Stimulated activated naive CD8-positive, alpha-beta T cell treated with anti-CD3 and anti-CD28 coated beads, Interleukin-15, Interleukin-2, amounts not matched to agents 100 U/mL and 50 U/mL, for 24 hours (primary cell): Measurements from ENCODE around the gene TNFRSF1A.
A peak's percentile ranks its signal among the peaks of the same experiment; 100 is the strongest.

Experiments used
- ATAC-seq: fragments of 150-1000 bp; cut with Tn5 transposase; one replicate; pipeline ENCODE4 v1.10.0; 2021
- DNase-seq: peaks from one replicate; pipeline ENCODE4 v3.0.0; 2021

Gene TNFRSF1A

GRCh38 chr12:6374028-6374785 lies 32.3 kb upstream of the TNFRSF1A start:
- ATAC-seq (no peak), DNase-seq (no peak)

GRCh38 chr12:6373022-6373787 lies 31.3 kb upstream of the TNFRSF1A start:
- ATAC-seq (no peak), DNase-seq (no peak)

- ATAC-seq: no peak
- no peak for DNase-seq
Observed at GRCh38 chr12:6372403-6373003, 30.6 kb upstream of the TNFRSF1A start.

GRCh38 chr12:6370994-6371754 lies 29.3 kb upstream of the TNFRSF1A start:
- ATAC-seq: no peak
- no peak for DNase-seq

- ATAC-seq (no peak), DNase-seq (no peak)
Observed at GRCh38 chr12:6370576-6370935, 28.7 kb upstream of the TNFRSF1A start.

- DNase-seq: no peak
- no peak for ATAC-seq
Observed at GRCh38 chr12:6369916-6370575, 28.2 kb upstream of the TNFRSF1A start.

GRCh38 chr12:6368906-6369525 lies 27.1 kb upstream of the TNFRSF1A start:
- no peak for DNase-seq
- ATAC-seq: no peak

GRCh38 chr12:6367969-6368892 lies 26.4 kb upstream of the TNFRSF1A start:
- DNase-seq: peak; percentile 39
- ATAC-seq: peak; percentile 25

GRCh38 chr12:6367065-6367968 lies 25.4 kb upstream of the TNFRSF1A start:
- ATAC-seq (peak; percentile 65), DNase-seq (peak; percentile 36)

- DNase-seq (no peak), ATAC-seq (no peak)
Observed at GRCh38 chr12:6364044-6364374, 22.1 kb upstream of the TNFRSF1A start.

GRCh38 chr12:6363330-6364043 lies 21.6 kb upstream of the TNFRSF1A start:
- DNase-seq: peak; percentile 79
- ATAC-seq: peak; percentile 75

GRCh38 chr12:6363010-6363329 lies 21.1 kb upstream of the TNFRSF1A start:
- ATAC-seq (no peak), DNase-seq (no peak)

- ATAC-seq (no peak), DNase-seq (no peak)
Observed at GRCh38 chr12:6362403-6362802, 20.5 kb upstream of the TNFRSF1A start.

GRCh38 chr12:6361834-6362233 lies 20.0 kb upstream of the TNFRSF1A start:
- ATAC-seq: no peak
- DNase-seq: no peak

GRCh38 chr12:6360578-6361490 lies 19.0 kb upstream of the TNFRSF1A start:
- peak; percentile 35 for ATAC-seq
- DNase-seq: no peak

GRCh38 chr12:6360080-6360571 lies 18.2 kb upstream of the TNFRSF1A start:
- DNase-seq: no peak
- no peak for ATAC-seq

GRCh38 chr12:6358881-6359280 lies 17.0 kb upstream of the TNFRSF1A start:
- DNase-seq (no peak), ATAC-seq (no peak)

- ATAC-seq (no peak), DNase-seq (no peak)
Observed at GRCh38 chr12:6356374-6356820, 14.5 kb upstream of the TNFRSF1A start.
